HEK293 (cell line): ENCODE data around the gene PRMT7.
A peak's percentile ranks its signal among the peaks of the same experiment; 100 is the strongest.

Experiments used
- CTCF ChIA-PET: fragments of 350-600 bp; formaldehyde crosslinking; extraction: SDS; loops from one replicate; lab custom pipeline; 2021; ENCODE audit warnings: antibody characterized with exemption; lab: Yijun Ruan, JAX
- POLR2A ChIA-PET: fragments of 300-600 bp; formaldehyde crosslinking; extraction: SDS; loops from one replicate; lab custom pipeline; 2020; ENCODE audit warnings: antibody characterized with exemption, inconsistent platforms; lab: Yijun Ruan, JAX
- H3K27ac ChIP-seq: fragments of 200-500 bp; sonication (Bioruptor generic); 2 replicates; pipeline ENCODE4 v1.5.1; 2014; ENCODE audit warnings: low read depth, low read length, control low read depth, inconsistent platforms; ENCODE audit errors: extremely low read depth
- H3K36me3 ChIP-seq, 2 experiments: fragments of 200-500 bp in 1 of 2; sonication (Bioruptor generic) in 1 of 2; 1 replicate in 1 of 2; 2 replicates in 1 of 2; pipeline ENCODE4 v1.5.1; 2014 to 2017; ENCODE audit warnings: inconsistent platforms in 2 of 2, low read length in 2 of 2; ENCODE audit not compliant: control insufficient read depth in 2 of 2, insufficient read depth in 1 of 2
- H3K4me1 ChIP-seq: fragments of 200-500 bp; sonication (Bioruptor generic); 2 replicates; pipeline ENCODE4 v1.5.1; 2014; ENCODE audit warnings: mild to moderate bottlenecking, low read length, inconsistent platforms; ENCODE audit not compliant: control insufficient read depth, insufficient read depth
- H3K4me3 ChIP-seq: 2 replicates; pipeline ENCODE4 v1.5.1; 2011; ENCODE audit warnings: low read depth, mild to moderate bottlenecking, control low read depth, low read length, moderate library complexity
- H3K9me3 ChIP-seq: fragments of 200-500 bp; sonication (Bioruptor generic); 2 replicates; pipeline ENCODE4 v1.5.1; 2014; ENCODE audit warnings: low read depth, low read length, inconsistent platforms; ENCODE audit not compliant: control insufficient read depth, insufficient read depth
- ELK4 ChIP-seq: IDR thresholded peaks from 2 replicates; pipeline ENCODE4 v1.6.1; 2011; ENCODE audit warnings: mild to moderate bottlenecking, low read depth, low read length, borderline replicate concordance
- KLF10 ChIP-seq: fragments of 450-650 bp; IDR thresholded peaks from 2 replicates; pipeline ENCODE4 v1.5.1; 2018; ENCODE audit warnings: missing biosample characterization, mild to moderate bottlenecking, missing genetic modification characterization
- REPIN1 ChIP-seq: fragments of 450-650 bp; formaldehyde crosslinking; IDR thresholded peaks from 2 replicates; pipeline ENCODE4 v1.5.1; 2017; ENCODE audit warnings: missing biosample characterization, missing genetic modification characterization, low read depth
- SALL2 ChIP-seq: fragments of 450-650 bp; formaldehyde crosslinking; IDR thresholded peaks from 2 replicates; pipeline ENCODE4 v1.5.0; 2017; ENCODE audit warnings: missing biosample characterization, mild to moderate bottlenecking, missing genetic modification characterization, borderline replicate concordance
- ZBTB44 ChIP-seq: fragments of 450-650 bp; IDR thresholded peaks from 2 replicates; pipeline ENCODE4 v1.5.1; 2018; ENCODE audit warnings: missing biosample characterization, mild to moderate bottlenecking, missing genetic modification characterization
- ZNF121 ChIP-seq: fragments of 450-650 bp; formaldehyde crosslinking; IDR thresholded peaks from 2 replicates; pipeline ENCODE4 v1.5.1; 2016; ENCODE audit warnings: missing biosample characterization, missing genetic modification characterization
- ZNF174 ChIP-seq: fragments of 450-650 bp; formaldehyde crosslinking; IDR thresholded peaks from 2 replicates; pipeline ENCODE4 v1.5.0; 2017; ENCODE audit warnings: missing biosample characterization, mild to moderate bottlenecking, missing genetic modification characterization
- ZNF18 ChIP-seq: fragments of 450-650 bp; formaldehyde crosslinking; IDR thresholded peaks from 2 replicates; pipeline ENCODE4 v1.5.1; 2016; ENCODE audit warnings: missing biosample characterization, missing genetic modification characterization
- ZNF211 ChIP-seq: fragments of 450-650 bp; formaldehyde crosslinking; IDR thresholded peaks from 2 replicates; pipeline ENCODE4 v1.5.1; 2016; ENCODE audit warnings: low read depth, missing biosample characterization, missing genetic modification characterization
- ZNF239 ChIP-seq: fragments of 450-650 bp; formaldehyde crosslinking; IDR thresholded peaks from 2 replicates; pipeline ENCODE4 v1.5.1; 2016; ENCODE audit warnings: missing biosample characterization, missing genetic modification characterization
- ZNF302 ChIP-seq: fragments of 450-650 bp; formaldehyde crosslinking; IDR thresholded peaks from 2 replicates; pipeline ENCODE4 v1.5.1; 2016; ENCODE audit warnings: missing biosample characterization, missing genetic modification characterization, low read depth
- ZNF404 ChIP-seq: fragments of 450-650 bp; formaldehyde crosslinking; IDR thresholded peaks from 2 replicates; pipeline ENCODE4 v1.5.1; 2017; ENCODE audit warnings: missing biosample characterization, missing genetic modification characterization
- ZNF449 ChIP-seq: fragments of 450-650 bp; formaldehyde crosslinking; IDR thresholded peaks from 2 replicates; pipeline ENCODE4 v1.5.1; 2017; ENCODE audit warnings: missing biosample characterization, mild to moderate bottlenecking, missing genetic modification characterization, moderate library complexity
- ZNF473 ChIP-seq: fragments of 450-650 bp; formaldehyde crosslinking; IDR thresholded peaks from 2 replicates; pipeline ENCODE4 v1.5.1; 2017; ENCODE audit warnings: missing biosample characterization, missing genetic modification characterization
- ZNF560 ChIP-seq: fragments of 450-650 bp; formaldehyde crosslinking; IDR thresholded peaks from 2 replicates; pipeline ENCODE4 v1.5.1; 2017; ENCODE audit warnings: missing biosample characterization, missing genetic modification characterization, borderline replicate concordance
- ZNF571 ChIP-seq: fragments of 450-650 bp; formaldehyde crosslinking; IDR thresholded peaks from 2 replicates; pipeline ENCODE4 v1.5.0; 2017; ENCODE audit warnings: missing biosample characterization, missing genetic modification characterization
- ZSCAN16 ChIP-seq: fragments of 450-650 bp; formaldehyde crosslinking; IDR thresholded peaks from 2 replicates; pipeline ENCODE4 v1.5.1; 2016; ENCODE audit warnings: missing biosample characterization, missing genetic modification characterization
- ZXDB ChIP-seq: fragments of 450-650 bp; formaldehyde crosslinking; IDR thresholded peaks from 2 replicates; pipeline ENCODE4 v1.5.1; 2016; ENCODE audit warnings: missing biosample characterization, missing genetic modification characterization

PRMT7 gene

GRCh38 chr16:68291227-68291626 lies 19.6 kb upstream of the PRMT7 start:
- H3K4me1 ChIP-seq: no peaks in the 10 kb centered on the region
- TF ChIP-seq ZNF473 (tag by site-specific recombination) (no peak), KLF10 (tag by site-specific recombination) (no peak), REPIN1 (tag by site-specific recombination) (no peak), ZXDB (no peak), SALL2 (no peak), ZNF174 (tag by site-specific recombination) (no peak)
- TF ChIP-seq, all 188 proteins: peak for 0
- no peak overlapping the region for H3K27ac ChIP-seq
- no peak overlapping the region for H3K4me3 ChIP-seq
- CTCF ChIA-PET: interaction anchor here (1.1 kb wide), 1 partner anchor 27 kb away, joined by 4 read pairs; the partner anchor contains the start of gene SLC7A6
- H3K9me3 ChIP-seq: no peaks in the 10 kb centered on the region
- POLR2A ChIA-PET: no interaction called here
- H3K36me3 ChIP-seq: peaks cover 20 to 77% of the 10 kb centered on the region in 2 experiments; a peak in 2 of 3 replicates

GRCh38 chr16:68292425-68292824 lies 18.4 kb upstream of the PRMT7 start:
- POLR2A ChIA-PET: interaction anchor here (0.7 kb wide), 1 partner anchor 18 kb away, joined by 3 read pairs; the partner anchor contains the start of genes PRMT7 and SLC7A6OS
- CTCF ChIA-PET: interaction anchor here (0.7 to 8.6 kb wide), 2 partner anchors 30 to 72 kb away, joined by 3 to 65 read pairs; partner anchors contain the start of gene SLC7A6
- no peak for TF ChIP-seq ZNF404 (tag by site-specific recombination)
- TF ChIP-seq ZNF121 (tag by site-specific recombination): peak; percentile 67; the same call in 1 of the 2 replicates
- TF ChIP-seq, all 188 proteins: peak for 1
- H3K4me3 ChIP-seq: no peak overlapping the region
- peaks cover 18 to 77% of the 10 kb centered on the region in 2 experiments; a peak in 2 of 3 replicates for H3K36me3 ChIP-seq
- no peaks in the 10 kb centered on the region for H3K4me1 ChIP-seq
- no peaks in the 10 kb centered on the region for H3K9me3 ChIP-seq
- H3K27ac ChIP-seq: no peak overlapping the region

- no peaks in the 10 kb centered on the region for H3K4me1 ChIP-seq
- H3K4me3 ChIP-seq: no peak overlapping the region
- no peak overlapping the region for H3K27ac ChIP-seq
- H3K9me3 ChIP-seq: no peaks in the 10 kb centered on the region
- POLR2A ChIA-PET: interaction anchor here (3.6 kb wide), 1 partner anchor 14 kb away, joined by 16 read pairs; the partner anchor contains the start of genes PRMT7 and SLC7A6OS
- CTCF ChIA-PET: interaction anchor here (1.3 to 8.6 kb wide), 2 partner anchors 10 to 34 kb away, joined by 3 to 65 read pairs; partner anchors contain the start of gene SLC7A6
- TF ChIP-seq ZNF449 (no peak), ZNF18 (tag by site-specific recombination) (no peak), ELK4 (no peak), ZNF211 (tag by site-specific recombination) (no peak), ZNF239 (no peak), ZNF571 (no peak), ZSCAN16 (no peak), ZNF302 (tag by site-specific recombination) (no peak), ZBTB44 (tag by site-specific recombination) (no peak), KLF10 (tag by site-specific recombination) (no peak), ZNF560 (tag by site-specific recombination) (no peak)
- peaks cover 24 to 91% of the 10 kb centered on the region in 2 experiments for H3K36me3 ChIP-seq
Observed at GRCh38 chr16:68296291-68296690, 14.5 kb upstream of the PRMT7 start.
